ENCODE data around the gene TMCO4.

DNA sequence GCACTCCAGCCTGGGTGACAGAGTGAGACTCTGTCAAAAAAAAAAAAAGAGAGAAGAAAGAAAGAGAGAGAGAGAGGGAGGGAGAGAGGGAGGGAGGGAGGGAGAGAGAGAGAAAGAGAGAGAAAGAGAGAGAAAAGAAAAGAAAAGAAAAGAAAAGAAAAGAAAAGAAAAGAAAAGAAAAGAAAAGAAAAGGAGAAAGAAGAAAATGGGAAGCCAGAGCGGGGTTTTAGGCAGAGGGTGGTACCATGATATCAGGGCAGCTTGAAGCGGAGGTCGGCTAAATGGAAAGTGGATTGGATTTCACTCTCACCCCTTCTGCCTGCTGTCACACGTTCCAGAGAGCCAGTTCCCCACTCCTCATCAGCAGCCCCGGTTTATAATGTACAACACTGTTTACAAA lies 1.9 kb downstream of the TMCO4 start:
- TF ChIP-seq CTCF (conservative IDR thresholded peaks at IDR 0.05; ENCODE audit: low read length): no peak
- no peak for TF ChIP-seq EZH2phosphoT487 (IDR thresholded peaks at IDR 0.05; ENCODE audit: borderline replicate concordance, low read depth, low read length)
